HCT116 (cell line): ENCODE results near the gene CRACR2A. TPM values are rescaled to one million over a fixed set of nuclear protein-coding genes. Genes with fewer than 3 reads are reported as not detected.

Source experiments
- ATAC-seq: fragments of 200-7000 bp; cut with Tn5 transposase; 2 replicates; pipeline ENCODE4 v1.9.1; 2020; ENCODE audit warnings: mild to moderate bottlenecking, moderate library complexity
- BruUV-seq: library from RNA; stranded (reverse); fragments of 400-500 nt; replicated peaks from 2 replicates; lab custom pipeline; 2021; lab: Mats Ljungman, UMichigan
- CTCF ChIA-PET: fragments of 300-600 bp; sonication (Branson Sonifier 250); formaldehyde crosslinking; loops from one replicate; lab custom pipeline; 2021; ENCODE audit warnings: antibody characterized with exemption; lab: Charles Lee
- POLR2A ChIA-PET: fragments of 300-600, 350-600 bp; sonication (Branson Sonifier 250); formaldehyde crosslinking; loops from one replicate; lab custom pipeline; 2021; ENCODE audit warnings: antibody characterized with exemption; lab: Charles Lee
- RAD21 ChIA-PET, 2 experiments: fragments of 300-600 bp; sonication (Branson Sonifier 250); formaldehyde crosslinking; loops; one replicate each; lab custom pipeline; 2023; ENCODE audit warnings: low total read pairs in 2 of 2; ENCODE audit not compliant: uncharacterized antibody in 2 of 2, unreplicated experiment in 2 of 2, low non-redundant PET in 1 of 2; lab: Charles Lee
- DNase-seq: peaks from one replicate; pipeline ENCODE4 v3.0.0-alpha.2; 2010; ENCODE audit warnings: low read depth, low spot score
- H2AFZ ChIP-seq: fragments of 200-600 bp; shearing (Covaris generic), sonication (generic); 2 replicates; pipeline ENCODE4 v1.6.1; 2017; ENCODE audit warnings: low read depth, mixed run types, mixed read lengths, antibody characterized with exemption, low read length; ENCODE audit not compliant: poor library complexity, severe bottlenecking
- H3K27ac ChIP-seq: 2 replicates; pipeline ENCODE4 v1.5.1; 2012; ENCODE audit warnings: low read depth, low read length
- H3K27me3 ChIP-seq: fragments of 200-600 bp; sonication (generic); 2 replicates; pipeline ENCODE4 v1.6.1; 2016; ENCODE audit warnings: mixed run types, low read length, mixed read lengths; ENCODE audit not compliant: insufficient read depth
- H3K36me3 ChIP-seq, 2 experiments: fragments of 200-500 bp in 1 of 2; fragments of 200-600 bp in 1 of 2; sonication (Bioruptor generic) in 1 of 2; sonication (generic) in 1 of 2; 2 replicates each; pipeline versions ENCODE4 v1.5.1 to v1.6.1; 2014 to 2016; ENCODE audit warnings: low read length in 2 of 2, inconsistent platforms in 1 of 2, mixed read lengths in 1 of 2, mixed run types in 1 of 2; ENCODE audit not compliant: insufficient read depth in 2 of 2, control insufficient read depth in 1 of 2
- H3K4me1 ChIP-seq, 2 experiments: fragments of 200-600 bp in 1 of 2; sonication (generic) in 1 of 2; 2 replicates each; pipeline versions ENCODE4 v1.5.1 to v1.6.1; 2012 to 2017; ENCODE audit warnings: low read length in 2 of 2, inconsistent platforms in 1 of 2, mild to moderate bottlenecking in 1 of 2, mixed read lengths in 1 of 2, mixed run types in 1 of 2, moderate library complexity in 1 of 2; ENCODE audit not compliant: insufficient read depth in 2 of 2, control insufficient read depth in 1 of 2
- H3K4me2 ChIP-seq: fragments of 200-600 bp; sonication (generic); 2 replicates; pipeline ENCODE4 v1.6.1; 2017; ENCODE audit warnings: mixed run types, low read length, mixed read lengths
- H3K4me3 ChIP-seq, 2 experiments: fragments of 200-600 bp in 1 of 2; sonication (generic) in 1 of 2; replicated peaks in 1 of 2; 2 replicates each; pipeline ENCODE4 v1.5.1; 2011 to 2016; ENCODE audit warnings: low read length in 2 of 2, control low read depth in 1 of 2, low read depth in 1 of 2, mild to moderate bottlenecking in 1 of 2, mixed read lengths in 1 of 2, mixed run types in 1 of 2
- H3K79me2 ChIP-seq: fragments of 200-600 bp; sonication (generic); 2 replicates; pipeline ENCODE4 v1.6.1; 2017; ENCODE audit warnings: mild to moderate bottlenecking, mixed run types, low read length, moderate library complexity, mixed read lengths; ENCODE audit not compliant: insufficient read depth
- H3K9ac ChIP-seq: fragments of 200-600 bp; sonication (generic); 2 replicates; pipeline ENCODE4 v1.6.1; 2016; ENCODE audit warnings: low read length, mixed read lengths
- H3K9me2 ChIP-seq: fragments of 200-600 bp; sonication (generic), shearing (Covaris generic); 2 replicates; pipeline ENCODE4 v1.6.1; 2017; ENCODE audit warnings: mixed run types, mild to moderate bottlenecking, moderate library complexity; ENCODE audit not compliant: insufficient read depth
- H3K9me3 ChIP-seq, 2 experiments: fragments of 200-500 bp in 1 of 2; fragments of 200-600 bp in 1 of 2; sonication (Bioruptor generic) in 1 of 2; sonication (generic) in 1 of 2; 2 replicates each; pipeline ENCODE4 v1.6.1; 2014 to 2017; ENCODE audit warnings: low read length in 2 of 2, mixed read lengths in 2 of 2, inconsistent platforms in 1 of 2, low read depth in 1 of 2, mild to moderate bottlenecking in 1 of 2, mixed run types in 1 of 2, moderate library complexity in 1 of 2; ENCODE audit not compliant: control insufficient read depth in 1 of 2, insufficient read depth in 1 of 2
- H4K20me1 ChIP-seq: fragments of 200-600 bp; sonication (generic), shearing (Covaris generic); 2 replicates; pipeline ENCODE4 v1.6.1; 2017; ENCODE audit warnings: mixed run types, mild to moderate bottlenecking, moderate library complexity; ENCODE audit not compliant: insufficient read depth
- CBX3 ChIP-seq: IDR thresholded peaks from 2 replicates; pipeline ENCODE4 v1.6.1; 2012; ENCODE audit warnings: low read depth
- CEBPB ChIP-seq: IDR thresholded peaks from 2 replicates; pipeline ENCODE4 v1.6.1; 2012; ENCODE audit warnings: low read depth
- CTCF ChIP-seq, 3 experiments: fragments of 200-600 bp in 1 of 3; sonication (generic) in 1 of 3; IDR thresholded peaks in 2 of 3; conservative IDR thresholded peaks in 1 of 3; 2 replicates each; pipeline ENCODE4 v1.5.1; 2012 to 2017; ENCODE audit warnings: low read depth in 2 of 3, low read length in 2 of 3, antibody characterized with exemption in 1 of 3, borderline replicate concordance in 1 of 3, control low read depth in 1 of 3, mild to moderate bottlenecking in 1 of 3, mixed read lengths in 1 of 3, mixed run types in 1 of 3, moderate library complexity in 1 of 3; ENCODE audit not compliant: insufficient read depth in 1 of 3
- EGR1 ChIP-seq: IDR thresholded peaks from 2 replicates; pipeline ENCODE4 v1.6.1; 2012; ENCODE audit warnings: low read depth
- EZH2 ChIP-seq: fragments of 200-600 bp; sonication (generic); IDR thresholded peaks from 2 replicates; pipeline ENCODE4 v1.6.1; 2017; ENCODE audit warnings: antibody characterized with exemption, mixed run types
- EZH2phosphoT487 ChIP-seq: fragments of 200-600 bp; IDR thresholded peaks from 2 replicates; pipeline ENCODE4 v1.6.1; 2018; ENCODE audit warnings: antibody characterized with exemption, borderline replicate concordance
- JUND ChIP-seq: IDR thresholded peaks from 2 replicates; pipeline ENCODE4 v1.6.1; 2012
- POLR2A ChIP-seq: IDR thresholded peaks from 2 replicates; pipeline ENCODE4 v1.7.0; 2011; ENCODE audit warnings: borderline replicate concordance; ENCODE audit not compliant: insufficient read depth, insufficient read length; ENCODE audit errors: extremely low read depth
- RAD21 ChIP-seq: IDR thresholded peaks from 2 replicates; pipeline ENCODE4 v1.6.1; 2012; ENCODE audit warnings: low read depth, mild to moderate bottlenecking
- SIN3A ChIP-seq: IDR thresholded peaks from 2 replicates; pipeline ENCODE4 v1.6.1; 2012; ENCODE audit warnings: low read depth
- SP1 ChIP-seq: IDR thresholded peaks from 2 replicates; pipeline ENCODE4 v1.6.1; 2012; ENCODE audit warnings: low read depth
- SRF ChIP-seq: IDR thresholded peaks from 2 replicates; pipeline ENCODE4 v1.6.1; 2012; ENCODE audit warnings: low read depth
- TCF7L2 ChIP-seq: IDR thresholded peaks from 2 replicates; pipeline ENCODE4 v1.7.0; 2011; ENCODE audit warnings: borderline replicate concordance, inconsistent platforms; ENCODE audit not compliant: insufficient read depth, insufficient read length; ENCODE audit errors: extremely low read depth
- ZBTB33 ChIP-seq: IDR thresholded peaks from 2 replicates; pipeline ENCODE4 v1.6.1; 2011; ENCODE audit warnings: mild to moderate bottlenecking, low read length, moderate library complexity; ENCODE audit not compliant: insufficient replicate concordance; ENCODE audit errors: extremely low read depth
- ZNF274 ChIP-seq: fragments of 200-500 bp; sonication (Bioruptor generic); IDR thresholded peaks from 2 replicates; pipeline ENCODE4 v1.6.1; 2014; ENCODE audit warnings: mild to moderate bottlenecking, low read depth, low read length, inconsistent platforms
- intact Hi-C: fragments of 100-400 bp; cut with micrococcal nuclease; formaldehyde crosslinking; loops from 2 replicates; pipeline ENCODE4 v1.10.0; 2022
- total RNA-seq: library from RNA; stranded (reverse); gene quantifications from one replicate; pipeline ENCODE4 v1.2.1, GENCODE V29; 2021; ENCODE audit not compliant: unreplicated experiment
- TF ChIP-seq, protein P1 (sequence below): IDR thresholded peaks from 2 replicates; pipeline ENCODE4 v1.6.1; 2012; ENCODE audit warnings: low read depth
- TF ChIP-seq, protein P2 (sequence below): IDR thresholded peaks from 2 replicates; pipeline ENCODE4 v1.6.1; 2012

Gene CRACR2A
- total RNA-seq, 1 experiment from 2014 or later = 18.4 TPM

DNA sequence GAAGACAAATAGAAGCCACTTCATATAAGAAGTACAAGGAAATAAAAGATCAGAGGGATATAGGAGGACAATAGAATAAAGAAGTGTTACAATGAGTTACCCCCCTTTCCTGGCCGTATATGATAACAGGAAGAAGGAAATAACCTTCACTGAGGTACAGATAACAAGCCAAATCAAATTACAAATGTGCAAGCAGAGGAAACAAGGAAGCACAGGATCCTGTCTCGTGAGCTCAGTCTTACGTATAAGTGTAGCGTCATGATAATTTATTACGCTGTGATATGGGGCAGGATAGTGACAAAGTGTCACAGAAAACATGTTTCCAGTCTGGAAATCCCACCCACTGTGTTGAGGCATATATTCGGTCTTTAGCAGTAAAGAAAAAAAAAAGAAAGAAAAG lies 26.5 kb downstream of the CRACR2A start (continued):
- TF ChIP-seq, protein P1, sequence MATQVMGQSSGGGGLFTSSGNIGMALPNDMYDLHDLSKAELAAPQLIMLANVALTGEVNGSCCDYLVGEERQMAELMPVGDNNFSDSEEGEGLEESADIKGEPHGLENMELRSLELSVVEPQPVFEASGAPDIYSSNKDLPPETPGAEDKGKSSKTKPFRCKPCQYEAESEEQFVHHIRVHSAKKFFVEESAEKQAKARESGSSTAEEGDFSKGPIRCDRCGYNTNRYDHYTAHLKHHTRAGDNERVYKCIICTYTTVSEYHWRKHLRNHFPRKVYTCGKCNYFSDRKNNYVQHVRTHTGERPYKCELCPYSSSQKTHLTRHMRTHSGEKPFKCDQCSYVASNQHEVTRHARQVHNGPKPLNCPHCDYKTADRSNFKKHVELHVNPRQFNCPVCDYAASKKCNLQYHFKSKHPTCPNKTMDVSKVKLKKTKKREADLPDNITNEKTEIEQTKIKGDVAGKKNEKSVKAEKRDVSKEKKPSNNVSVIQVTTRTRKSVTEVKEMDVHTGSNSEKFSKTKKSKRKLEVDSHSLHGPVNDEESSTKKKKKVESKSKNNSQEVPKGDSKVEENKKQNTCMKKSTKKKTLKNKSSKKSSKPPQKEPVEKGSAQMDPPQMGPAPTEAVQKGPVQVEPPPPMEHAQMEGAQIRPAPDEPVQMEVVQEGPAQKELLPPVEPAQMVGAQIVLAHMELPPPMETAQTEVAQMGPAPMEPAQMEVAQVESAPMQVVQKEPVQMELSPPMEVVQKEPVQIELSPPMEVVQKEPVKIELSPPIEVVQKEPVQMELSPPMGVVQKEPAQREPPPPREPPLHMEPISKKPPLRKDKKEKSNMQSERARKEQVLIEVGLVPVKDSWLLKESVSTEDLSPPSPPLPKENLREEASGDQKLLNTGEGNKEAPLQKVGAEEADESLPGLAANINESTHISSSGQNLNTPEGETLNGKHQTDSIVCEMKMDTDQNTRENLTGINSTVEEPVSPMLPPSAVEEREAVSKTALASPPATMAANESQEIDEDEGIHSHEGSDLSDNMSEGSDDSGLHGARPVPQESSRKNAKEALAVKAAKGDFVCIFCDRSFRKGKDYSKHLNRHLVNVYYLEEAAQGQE = no peak
- TF ChIP-seq JUND (no peak), RAD21 (no peak), CEBPB (no peak), EZH2phosphoT487 (no peak), TCF7L2 (no peak), ZNF274 (no peak), POLR2A (no peak)
- TF ChIP-seq, protein P2, sequence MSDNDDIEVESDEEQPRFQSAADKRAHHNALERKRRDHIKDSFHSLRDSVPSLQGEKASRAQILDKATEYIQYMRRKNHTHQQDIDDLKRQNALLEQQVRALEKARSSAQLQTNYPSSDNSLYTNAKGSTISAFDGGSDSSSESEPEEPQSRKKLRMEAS = no peak
- TF ChIP-seq, all 23 proteins: peak for 0

DNA sequence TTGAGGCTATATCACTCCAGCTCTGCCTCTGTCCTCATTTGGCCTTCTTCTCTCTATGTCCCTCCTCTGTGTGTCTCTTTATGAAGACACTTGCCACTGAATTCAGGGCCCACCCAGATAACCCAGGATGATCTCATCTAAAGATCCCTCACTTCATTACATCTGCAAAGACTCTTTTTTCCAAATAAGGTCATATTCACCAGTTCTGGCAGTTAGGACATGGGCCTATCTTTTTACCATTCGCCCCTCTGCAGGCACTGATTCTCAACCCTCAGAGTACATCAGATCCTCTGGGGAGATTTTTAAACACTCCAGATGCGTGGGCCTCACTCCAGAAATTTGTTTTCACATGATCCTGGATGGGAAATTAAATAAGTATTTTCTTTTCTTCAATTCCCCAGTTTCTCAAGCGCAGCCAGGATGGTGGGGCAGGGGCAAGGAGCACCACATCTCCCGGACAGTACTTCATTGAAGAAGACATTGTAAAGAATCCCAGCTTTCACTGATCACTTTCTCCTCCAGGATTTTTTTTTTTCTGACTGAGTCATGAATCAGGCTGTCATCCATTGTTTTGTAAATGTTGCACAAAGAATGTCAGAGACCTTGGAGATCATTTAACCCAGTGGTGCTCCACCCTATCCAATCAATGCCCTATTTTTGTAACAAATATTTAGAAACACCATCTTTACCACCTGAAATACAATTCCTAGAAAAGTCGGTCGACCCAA lies 27.4 kb downstream of the CRACR2A start:
- DNase-seq = no peak
- H3K4me2 ChIP-seq = no peak overlapping the region
- H3K79me2 ChIP-seq = no peaks in the 10 kb centered on the region
- ChIA-PET POLR2A (no interaction called here), CTCF (no interaction called here), RAD21 (no interaction called here)
- TF ChIP-seq SIN3A = no peak
- TF ChIP-seq RAD21 = no peak
- no peak for TF ChIP-seq EZH2
- no peak for TF ChIP-seq JUND
- no peak for TF ChIP-seq TCF7L2
- TF ChIP-seq, protein P2 = no peak
- no peak for TF ChIP-seq SP1
- no peak for TF ChIP-seq ZBTB33
- no peak for TF ChIP-seq SRF
- no peak for TF ChIP-seq CTCF (IDR thresholded peaks at IDR 0.05 in 2 of 3, conservative IDR thresholded peaks at IDR 0.05 in 1 of 3; ENCODE audit: borderline replicate concordance in 1 of 3, insufficient read depth in 1 of 3, low read depth in 2 of 3, low read length in 2 of 3)
- no peak for TF ChIP-seq ZNF274
- no peak for TF ChIP-seq EGR1
- TF ChIP-seq CBX3 = no peak
- no peaks in the 10 kb centered on the region for H3K36me3 ChIP-seq
- no peak overlapping the region for H3K27ac ChIP-seq
- no TSS peak for BruUV-seq
- H3K9me2 ChIP-seq = no peaks in the 10 kb centered on the region
- no peaks in the 10 kb centered on the region for H4K20me1 ChIP-seq
- no peak overlapping the region for H3K9ac ChIP-seq
- no peak for ATAC-seq
- no peak overlapping the region for H3K4me3 ChIP-seq
- H3K4me1 ChIP-seq = no peaks in the 10 kb centered on the region
- no peak overlapping the region for H2AFZ ChIP-seq
- no peaks in the 10 kb centered on the region for H3K9me3 ChIP-seq
- no peaks in the 10 kb centered on the region for H3K27me3 ChIP-seq
- intact Hi-C loops = no loop called here
